GM06990 (cell line): ENCODE results near the gene CDC34.

Experiments used
- DNase-seq: peaks from one replicate; pipeline ENCODE4 v3.0.0-alpha.2; 2011; ENCODE audit not compliant: insufficient read length; ENCODE audit errors: extremely low read depth
- H3K27me3 ChIP-seq: replicated peaks from 2 replicates; pipeline ENCODE4 v1.6.0; 2011; ENCODE audit warnings: low read length; ENCODE audit not compliant: control insufficient read depth, insufficient read depth
- H3K36me3 ChIP-seq: 2 replicates; pipeline ENCODE4 v1.5.1; 2011; ENCODE audit warnings: low read length; ENCODE audit not compliant: control insufficient read depth, insufficient read depth
- H3K4me3 ChIP-seq: replicated peaks from 2 replicates; pipeline ENCODE4 v1.5.1; 2011; ENCODE audit warnings: low read depth, mild to moderate bottlenecking, control low read depth, low read length
- CTCF ChIP-seq: IDR thresholded peaks from 2 replicates; pipeline ENCODE4 v1.5.1; 2011; ENCODE audit warnings: low read length, control low read depth, mild to moderate bottlenecking, inconsistent platforms; ENCODE audit not compliant: insufficient read depth, poor library complexity, severe bottlenecking

Gene CDC34

GRCh38 chr19:538641-539428, 7.3 kb downstream of the CDC34 start:
- TF ChIP-seq CTCF: no peak
- H3K36me3 ChIP-seq: peaks cover 13% of the 10 kb centered on the region
- no peak for DNase-seq
- H3K27me3 ChIP-seq: no peaks in the 10 kb centered on the region
- no peak overlapping the region for H3K4me3 ChIP-seq

- TF ChIP-seq CTCF: no peak
- no peaks in the 10 kb centered on the region for H3K27me3 ChIP-seq
- H3K4me3 ChIP-seq: no peak overlapping the region
- H3K36me3 ChIP-seq: peaks cover 13% of the 10 kb centered on the region
- no peak for DNase-seq
Measured at GRCh38 chr19:539429-540030, 8.0 kb downstream of the CDC34 start.

- no peak for DNase-seq
- Histone ChIP-seq H3K27me3 (no peaks in the 10 kb centered on the region), H3K36me3 (peaks cover 13% of the 10 kb centered on the region), H3K4me3 (no peak overlapping the region)
- no peak for TF ChIP-seq CTCF
Measured at GRCh38 chr19:540867-541637, 9.5 kb downstream of the CDC34 start.

- TF ChIP-seq CTCF: no peak
- Histone ChIP-seq H3K36me3 (peaks cover 9% of the 10 kb centered on the region), H3K4me3 (no peak overlapping the region), H3K27me3 (no peaks in the 10 kb centered on the region)
- no peak for DNase-seq
Measured at GRCh38 chr19:541699-542098, 10.1 kb downstream of the CDC34 start.

GRCh38 chr19:542173-542866, 10.8 kb downstream of the CDC34 start:
- Histone ChIP-seq H3K36me3 (peaks cover 8% of the 10 kb centered on the region), H3K27me3 (no peaks in the 10 kb centered on the region), H3K4me3 (no peak overlapping the region)
- DNase-seq: no peak
- TF ChIP-seq CTCF: no peak
